Measurements from ENCODE around the gene RNF217. TPM values are rescaled to one million over a fixed set of nuclear protein-coding genes. Genes with fewer than 3 reads are reported as not detected.

Gene RNF217
- total RNA-seq, 1 experiment from 2014 or later: 37.7 TPM

GRCh38 chr6:125020385-125020784 is 58.1 kb downstream of the RNF217 start:
- TF ChIP-seq TCF7L2 (IDR thresholded peaks at IDR 0.05; ENCODE audit: low read depth, low read length) (no peak), REST (IDR thresholded peaks at IDR 0.05; ENCODE audit: insufficient read depth in 1 of 2, low read depth in 2 of 2, low read length in 1 of 2) (no peak)
- ATAC-seq (no peak), DNase-seq (ENCODE audit: low read depth, low spot score) (no peak)
- BruUV-seq (replicated peaks): no TSS peak
- no peak overlapping the region for H3K27ac ChIP-seq (ENCODE audit: low read length)
- ChIA-PET POLR2A (no interaction called here), CTCF (no interaction called here)
- H3K4me3 ChIP-seq (ENCODE audit: low read depth in 2 of 2, low read length in 2 of 2): no peak overlapping the region
- in situ Hi-C loops (cut with HindIII; ENCODE audit: low pct_unique_long_range_greater_than_20kb, low sequenced_read_pairs) (no loop called here), intact Hi-C loops (cut with micrococcal nuclease; ENCODE audit: unreplicated experiment) (no loop called here)
- no peaks in the 10 kb centered on the region for H3K27me3 ChIP-seq (ENCODE audit: control insufficient read depth, insufficient read depth, low read length)
- H3K4me1 ChIP-seq (ENCODE audit: control insufficient read depth, insufficient read depth, low read length): peaks cover 5% of the 10 kb centered on the region
- no peaks in the 10 kb centered on the region for H3K9me3 ChIP-seq (ENCODE audit: control insufficient read depth, insufficient read depth, low read depth, low read length)
- H3K36me3 ChIP-seq (ENCODE audit: control insufficient read depth, insufficient read depth, low read length): no peaks in the 10 kb centered on the region

GRCh38 chr6:125022391-125022989 is 60.3 kb downstream of the RNF217 start:
- POLR2A ChIA-PET: no interaction called here
- Histone ChIP-seq H3K9me3 (ENCODE audit: control insufficient read depth, insufficient read depth, low read depth, low read length) (no peaks in the 10 kb centered on the region), H3K36me3 (ENCODE audit: control insufficient read depth, insufficient read depth, low read length) (no peaks in the 10 kb centered on the region), H3K27me3 (ENCODE audit: control insufficient read depth, insufficient read depth, low read length) (no peaks in the 10 kb centered on the region), H3K27ac (ENCODE audit: low read length) (no peak overlapping the region), H3K4me3 (ENCODE audit: low read depth in 2 of 2, low read length in 2 of 2) (no peak overlapping the region), H3K4me1 (ENCODE audit: control insufficient read depth, insufficient read depth, low read length) (peaks cover 5% of the 10 kb centered on the region)
- ATAC-seq: no peak
- DNase-seq (ENCODE audit: low read depth, low spot score): no peak
- TF ChIP-seq POLR2AphosphoS5 (IDR thresholded peaks at IDR 0.05; ENCODE audit: low read depth, low read length) (no peak), TCF7L2 (IDR thresholded peaks at IDR 0.05; ENCODE audit: low read depth, low read length) (no peak), SIN3A (IDR thresholded peaks at IDR 0.05; ENCODE audit: borderline replicate concordance, insufficient read depth, low read depth, low read length) (no peak), REST (IDR thresholded peaks at IDR 0.05; ENCODE audit: insufficient read depth in 1 of 2, low read depth in 2 of 2, low read length in 1 of 2) (no peak), CTCF (IDR thresholded peaks at IDR 0.05) (no peak)
- in situ Hi-C loops (cut with HindIII; ENCODE audit: low pct_unique_long_range_greater_than_20kb, low sequenced_read_pairs): no loop called here
- no TSS peak for BruUV-seq (replicated peaks)
- intact Hi-C loops (cut with micrococcal nuclease; ENCODE audit: unreplicated experiment): no loop called here
- CTCF ChIA-PET: no interaction called here
